Measurements from ENCODE around the gene U2SURP.

The U2SURP gene

GRCh38 chr3:143101792-143102381 lies 100.5 kb downstream of the U2SURP start:
- DNase-seq (ENCODE audit: low spot score), result no peak

- no peak for DNase-seq (ENCODE audit: low spot score)
Observed at GRCh38 chr3:143103652-143104051, 102.3 kb downstream of the U2SURP start.

GRCh38 chr3:143105170-143105569 lies 103.8 kb downstream of the U2SURP start:
- no peak for DNase-seq (ENCODE audit: low spot score)

- no peak for DNase-seq (ENCODE audit: low spot score)
Observed at GRCh38 chr3:143109861-143110260, 108.5 kb downstream of the U2SURP start.

Data from AG20443 (cell line).